ENCODE measurements around the gene TENM4. TPM values are rescaled to one million over a fixed set of nuclear protein-coding genes. Genes with fewer than 3 reads are reported as not detected.

The TENM4 gene
- total RNA-seq, 4 donors from 2014 or later = 1.1 to 2.7 (median 2.0) TPM

DNA sequence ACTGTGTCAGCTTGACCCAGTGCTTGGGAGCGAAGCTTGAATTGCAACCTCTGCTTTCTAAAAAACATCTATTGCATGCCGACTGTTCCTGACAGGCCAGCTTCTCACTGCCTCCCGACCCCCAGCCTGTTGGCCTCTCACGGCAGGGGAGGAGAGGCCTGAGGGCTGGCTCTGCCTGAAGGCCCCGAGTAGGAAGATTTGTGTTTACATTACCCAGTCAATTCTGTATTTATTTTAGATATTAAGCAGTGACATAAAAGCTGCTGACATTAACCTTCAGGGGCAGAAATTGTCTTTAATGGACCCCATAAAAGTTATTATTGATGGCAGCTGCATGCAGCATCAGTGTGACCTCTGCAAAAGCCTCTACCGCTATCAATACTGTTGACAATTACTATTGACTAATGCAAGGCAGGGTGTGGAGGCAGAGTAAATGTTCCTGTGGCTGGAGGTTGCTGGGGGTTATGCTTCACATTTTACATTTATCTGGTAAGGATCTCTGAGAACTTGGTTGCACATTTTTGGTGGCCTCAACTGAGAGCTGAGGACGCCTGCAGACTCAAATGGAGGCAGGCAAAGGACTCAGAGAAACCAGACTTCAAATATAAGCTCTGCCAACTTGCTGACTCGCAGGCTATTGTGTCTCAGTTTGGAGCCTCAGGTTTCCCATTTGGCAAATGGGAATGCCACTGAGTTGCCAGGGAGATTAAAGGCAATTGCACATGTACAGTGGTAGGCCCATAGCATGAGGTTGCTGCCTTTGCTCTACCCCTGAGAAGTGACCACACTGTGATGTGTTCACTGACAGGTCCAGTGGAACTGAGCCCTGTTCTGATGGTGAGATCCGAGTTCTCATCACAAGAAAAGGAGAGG, 380.5 kb downstream of the TENM4 start:
- no peak overlapping the region for H3K4me3 ChIP-seq
- no peaks in the 10 kb centered on the region for H3K4me1 ChIP-seq
- H3K9me3 ChIP-seq = no peaks in the 10 kb centered on the region
- H3K36me3 ChIP-seq = no peaks in the 10 kb centered on the region
- no peak for DNase-seq
- no peaks in the 10 kb centered on the region for H3K27me3 ChIP-seq
- H3K27ac ChIP-seq = no peak overlapping the region
- TF ChIP-seq, protein P1, sequence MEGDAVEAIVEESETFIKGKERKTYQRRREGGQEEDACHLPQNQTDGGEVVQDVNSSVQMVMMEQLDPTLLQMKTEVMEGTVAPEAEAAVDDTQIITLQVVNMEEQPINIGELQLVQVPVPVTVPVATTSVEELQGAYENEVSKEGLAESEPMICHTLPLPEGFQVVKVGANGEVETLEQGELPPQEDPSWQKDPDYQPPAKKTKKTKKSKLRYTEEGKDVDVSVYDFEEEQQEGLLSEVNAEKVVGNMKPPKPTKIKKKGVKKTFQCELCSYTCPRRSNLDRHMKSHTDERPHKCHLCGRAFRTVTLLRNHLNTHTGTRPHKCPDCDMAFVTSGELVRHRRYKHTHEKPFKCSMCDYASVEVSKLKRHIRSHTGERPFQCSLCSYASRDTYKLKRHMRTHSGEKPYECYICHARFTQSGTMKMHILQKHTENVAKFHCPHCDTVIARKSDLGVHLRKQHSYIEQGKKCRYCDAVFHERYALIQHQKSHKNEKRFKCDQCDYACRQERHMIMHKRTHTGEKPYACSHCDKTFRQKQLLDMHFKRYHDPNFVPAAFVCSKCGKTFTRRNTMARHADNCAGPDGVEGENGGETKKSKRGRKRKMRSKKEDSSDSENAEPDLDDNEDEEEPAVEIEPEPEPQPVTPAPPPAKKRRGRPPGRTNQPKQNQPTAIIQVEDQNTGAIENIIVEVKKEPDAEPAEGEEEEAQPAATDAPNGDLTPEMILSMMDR (IDR thresholded peaks at IDR 0.05) = no peak
- TF ChIP-seq POLR2A (IDR thresholded peaks at IDR 0.05) = no peak

DNA sequence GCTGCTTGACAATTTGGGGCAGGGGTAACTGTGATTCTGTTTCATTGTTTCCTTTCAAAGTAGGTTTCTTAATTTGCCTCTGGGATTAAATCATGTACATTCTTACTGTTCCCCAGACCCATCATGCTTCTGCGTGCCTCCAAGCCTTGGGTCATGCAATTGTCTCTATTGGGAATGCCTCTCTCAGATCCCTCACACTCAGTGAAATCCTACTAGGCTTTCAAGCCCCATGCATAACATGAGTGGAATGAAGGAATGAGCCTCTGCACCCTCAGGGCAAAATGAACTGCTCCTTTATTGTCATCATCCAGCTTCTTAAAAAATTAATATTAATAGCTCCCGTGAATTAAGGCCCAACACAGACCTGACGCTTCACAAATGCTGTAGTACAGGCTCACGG, 381.7 kb downstream of the TENM4 start:
- no peaks in the 10 kb centered on the region for H3K9me3 ChIP-seq
- H3K27ac ChIP-seq = no peak overlapping the region
- H3K36me3 ChIP-seq = no peaks in the 10 kb centered on the region
- H3K4me3 ChIP-seq = no peak overlapping the region
- no peak for DNase-seq
- TF ChIP-seq, protein P1 (IDR thresholded peaks at IDR 0.05) = no peak
- no peak for TF ChIP-seq POLR2A (IDR thresholded peaks at IDR 0.05)
- no peaks in the 10 kb centered on the region for H3K4me1 ChIP-seq
- no peaks in the 10 kb centered on the region for H3K27me3 ChIP-seq

DNA sequence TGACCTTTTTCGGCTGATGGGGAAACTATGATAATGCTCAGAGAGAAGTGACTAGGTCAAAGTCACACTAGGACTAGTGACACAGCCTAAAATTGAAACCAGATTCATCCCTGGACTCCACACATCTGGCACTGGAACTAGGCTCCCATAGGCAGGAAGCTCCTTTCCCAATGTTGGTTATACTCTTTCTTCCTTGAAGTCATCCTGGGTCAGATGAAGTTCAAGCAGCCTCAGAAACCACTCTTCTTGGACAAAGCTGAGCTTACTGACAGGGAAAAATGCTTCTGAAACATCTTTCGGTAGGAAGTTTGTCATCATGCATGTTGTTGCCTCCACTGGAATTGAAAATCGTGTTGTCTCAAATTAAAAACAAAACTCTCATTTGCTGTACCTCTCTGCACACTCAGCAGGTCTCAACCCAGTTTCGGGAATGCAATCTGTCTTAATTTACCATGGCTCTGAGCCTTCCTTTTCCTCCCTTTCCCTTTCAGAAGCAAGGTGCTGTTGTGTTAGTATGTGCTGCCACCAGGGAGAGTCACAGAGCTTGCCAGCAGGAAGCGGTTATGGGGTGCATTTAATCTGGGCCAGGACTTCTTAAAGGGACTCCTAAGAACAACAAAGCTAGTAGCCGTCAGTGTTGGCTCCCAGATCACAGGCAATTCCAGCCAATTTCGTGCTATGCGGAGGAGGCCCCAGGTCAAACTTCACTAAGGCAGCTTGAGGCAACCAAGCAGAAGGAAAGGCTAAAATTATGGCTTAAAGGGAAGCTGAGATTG, 384.8 kb downstream of the TENM4 start:
- no peak overlapping the region for H3K4me3 ChIP-seq
- DNase-seq = no peak
- no peaks in the 10 kb centered on the region for H3K9me3 ChIP-seq
- no peaks in the 10 kb centered on the region for H3K4me1 ChIP-seq
- H3K27me3 ChIP-seq = no peaks in the 10 kb centered on the region
- H3K27ac ChIP-seq = no peak overlapping the region
- H3K36me3 ChIP-seq = no peaks in the 10 kb centered on the region
- TF ChIP-seq POLR2A (IDR thresholded peaks at IDR 0.05) = no peak
- TF ChIP-seq, protein P1 (IDR thresholded peaks at IDR 0.05) = no peak

DNA sequence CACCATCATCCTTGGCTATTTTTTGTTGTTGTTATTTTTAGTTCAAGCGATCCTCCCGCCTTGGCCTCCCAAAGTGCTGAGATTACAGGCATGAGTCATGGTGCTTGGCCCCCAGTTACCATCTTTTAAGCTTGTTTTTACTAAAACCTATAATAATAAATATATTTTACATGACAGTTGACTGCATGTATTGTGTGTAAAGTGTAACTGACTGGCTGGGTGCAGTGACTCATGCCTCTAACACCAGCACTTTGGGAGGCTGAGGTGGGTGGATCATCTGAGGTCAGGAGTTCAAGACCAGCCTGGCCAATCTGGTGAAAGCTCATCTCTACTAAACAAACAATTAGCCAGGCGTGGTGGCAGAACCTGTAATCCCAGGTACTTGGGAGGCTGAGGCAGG, 386.2 kb downstream of the TENM4 start:
- Histone ChIP-seq H3K4me1 (no peaks in the 10 kb centered on the region), H3K9me3 (no peaks in the 10 kb centered on the region), H3K27ac (no peak overlapping the region), H3K4me3 (no peak overlapping the region), H3K36me3 (no peaks in the 10 kb centered on the region), H3K27me3 (no peaks in the 10 kb centered on the region)
- no peak for TF ChIP-seq POLR2A (IDR thresholded peaks at IDR 0.05)
- TF ChIP-seq, protein P1 (IDR thresholded peaks at IDR 0.05) = no peak
- DNase-seq = no peak

DNA sequence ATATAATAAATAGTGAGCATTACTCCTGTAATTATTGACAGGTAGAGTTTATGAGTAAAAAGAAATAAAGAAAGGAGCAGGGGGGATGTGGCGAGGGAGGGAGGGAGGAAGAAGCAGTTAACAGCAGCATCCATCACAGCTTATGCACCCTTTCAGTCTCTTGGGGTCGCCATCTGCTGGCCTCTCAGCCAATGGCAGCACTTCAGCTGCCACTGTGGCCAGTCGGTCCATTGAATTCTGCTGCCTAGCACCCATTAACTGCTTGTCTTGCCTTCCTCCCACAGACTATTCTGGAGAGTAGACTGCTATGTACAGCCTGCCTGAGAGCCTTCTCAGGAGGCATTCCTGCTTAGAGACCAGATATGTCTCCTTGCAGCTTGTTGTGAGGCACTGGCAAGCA, 388.3 kb downstream of the TENM4 start:
- H3K4me3 ChIP-seq = no peak overlapping the region
- H3K27me3 ChIP-seq = no peaks in the 10 kb centered on the region
- no peaks in the 10 kb centered on the region for H3K36me3 ChIP-seq
- no peak overlapping the region for H3K27ac ChIP-seq
- no peaks in the 10 kb centered on the region for H3K9me3 ChIP-seq
- DNase-seq = no peak
- no peak for TF ChIP-seq POLR2A (IDR thresholded peaks at IDR 0.05)
- TF ChIP-seq, protein P1 (IDR thresholded peaks at IDR 0.05) = no peak
- no peaks in the 10 kb centered on the region for H3K4me1 ChIP-seq

Measured in Peyer's patch (tissue), 4 donors.